ENCODE results near the gene RNF212.

- TF ChIP-seq PATZ1 (CRISPR knock-in tag; IDR thresholded peaks at IDR 0.05; ENCODE audit: borderline replicate concordance) (no peak), TCF4 (CRISPR knock-in tag; IDR thresholded peaks at IDR 0.05; ENCODE audit: borderline replicate concordance) (no peak), ISL1 (CRISPR knock-in tag; IDR thresholded peaks at IDR 0.05) (no peak), ZFP3 (CRISPR knock-in tag; IDR thresholded peaks at IDR 0.05) (no peak), CSDC2 (CRISPR knock-in tag; IDR thresholded peaks at IDR 0.05) (no peak), TOX (CRISPR knock-in tag; IDR thresholded peaks at IDR 0.05; ENCODE audit: borderline replicate concordance) (no peak), ARNTL (CRISPR knock-in tag; IDR thresholded peaks at IDR 0.05; ENCODE audit: borderline replicate concordance, low read depth) (no peak), ZFP30 (CRISPR knock-in tag; IDR thresholded peaks at IDR 0.05) (no peak), ZC3H10 (CRISPR knock-in tag; IDR thresholded peaks at IDR 0.05) (no peak), CSRNP3 (CRISPR knock-in tag; IDR thresholded peaks at IDR 0.05) (no peak), PPARA (CRISPR knock-in tag; IDR thresholded peaks at IDR 0.05; ENCODE audit: borderline replicate concordance) (no peak), BACH2 (CRISPR knock-in tag; IDR thresholded peaks at IDR 0.05; ENCODE audit: borderline replicate concordance) (no peak), POU6F1 (CRISPR knock-in tag; IDR thresholded peaks at IDR 0.05; ENCODE audit: borderline replicate concordance, low read depth) (no peak), OSR1 (CRISPR knock-in tag; IDR thresholded peaks at IDR 0.05) (no peak)
These were observed 83.3 kb downstream of the RNF212 start for GRCh38 chr4:1030031-1030430.
